HL-60 (cell line): Measurements from ENCODE around the gene MCM5.

ENCODE experiments used
- DNase-seq, 2 experiments: peaks; one replicate each; pipeline ENCODE4 v3.0.0-alpha.2; 2010 to 2020; ENCODE audit warnings: low read depth in 1 of 2, low spot score in 1 of 2
- H3K27ac ChIP-seq: fragments of 250-450 bp; sonication (Bioruptor Pico); replicated peaks from 2 replicates; pipeline ENCODE4 v1.5.1; 2020; ENCODE audit warnings: mild to moderate bottlenecking, moderate library complexity
- H3K27me3 ChIP-seq: fragments of 250-450 bp; sonication (Bioruptor Pico); 2 replicates; pipeline ENCODE4 v1.5.1; 2021; ENCODE audit warnings: mild to moderate bottlenecking, moderate library complexity; ENCODE audit not compliant: insufficient read depth, poor library complexity, severe bottlenecking
- H3K4me3 ChIP-seq: replicated peaks from 2 replicates; pipeline ENCODE4 v1.5.1; 2011; ENCODE audit warnings: mild to moderate bottlenecking, control low read depth, low read length; ENCODE audit not compliant: insufficient read depth
- CTCF ChIP-seq: IDR thresholded peaks from one replicate; pipeline ENCODE4 v1.5.1; 2011; ENCODE audit warnings: low read length, control low read depth, inconsistent platforms; ENCODE audit not compliant: insufficient read depth
- GABPA ChIP-seq: IDR thresholded peaks from 2 replicates; pipeline ENCODE4 v1.6.1; 2012; ENCODE audit warnings: low read depth
- POLR2AphosphoS5 ChIP-seq: IDR thresholded peaks from 2 replicates; pipeline ENCODE4 v1.6.1; 2012; ENCODE audit warnings: low read depth
- REST ChIP-seq: IDR thresholded peaks from 2 replicates; pipeline ENCODE4 v1.6.1; 2012; ENCODE audit warnings: low read depth; ENCODE audit not compliant: insufficient replicate concordance
- SPI1 ChIP-seq: IDR thresholded peaks from 2 replicates; pipeline ENCODE4 v1.6.1; 2012; ENCODE audit warnings: low read depth, mild to moderate bottlenecking, borderline replicate concordance

The MCM5 gene

DNA sequence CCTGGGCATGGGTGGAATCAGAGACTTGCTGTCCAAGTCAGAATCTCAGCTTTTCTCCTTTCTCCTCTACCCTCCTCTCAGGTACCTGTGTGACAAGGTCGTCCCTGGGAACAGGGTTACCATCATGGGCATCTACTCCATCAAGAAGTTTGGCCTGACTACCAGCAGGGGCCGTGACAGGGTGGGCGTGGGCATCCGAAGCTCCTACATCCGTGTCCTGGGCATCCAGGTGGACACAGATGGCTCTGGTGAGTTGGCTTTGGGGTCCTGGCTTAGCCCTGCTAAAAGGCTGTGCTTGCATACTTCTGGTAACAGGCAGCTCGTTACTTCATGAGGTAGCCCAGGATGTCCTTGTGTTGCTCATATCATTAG is 10.7 kb downstream of the MCM5 start:
- no peak overlapping the region for H3K4me3 ChIP-seq
- peak overlapping the region; percentile 62 for H3K27ac ChIP-seq
- no peak for DNase-seq
- no peaks in the 10 kb centered on the region for H3K27me3 ChIP-seq
- TF ChIP-seq CTCF: no peak
- TF ChIP-seq GABPA: no peak
- no peak for TF ChIP-seq REST
- no peak for TF ChIP-seq POLR2AphosphoS5
- no peak for TF ChIP-seq SPI1

DNA sequence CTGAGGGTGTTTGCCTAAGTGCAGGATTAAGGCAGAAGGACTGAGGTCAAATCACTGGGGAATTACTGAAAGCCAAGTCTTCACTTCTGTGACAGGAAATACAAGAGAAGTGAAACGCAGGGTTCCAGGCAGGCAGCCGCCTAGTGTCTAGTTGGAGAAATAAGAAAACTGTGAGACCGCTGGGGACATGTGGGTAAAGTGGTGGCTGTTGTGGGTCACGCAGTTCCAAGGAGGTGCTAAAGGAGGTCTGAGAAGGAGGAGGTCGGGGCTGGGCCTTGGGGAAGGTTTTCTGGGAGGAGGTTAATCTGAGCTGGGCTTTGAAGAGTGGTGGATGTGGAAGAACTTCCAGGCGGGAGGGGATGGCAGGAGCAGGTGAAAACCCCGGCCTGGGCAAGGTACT is 11.2 kb downstream of the MCM5 start:
- Histone ChIP-seq H3K27ac (peak overlapping the region; percentile 62), H3K4me3 (no peak overlapping the region), H3K27me3 (no peaks in the 10 kb centered on the region)
- TF ChIP-seq GABPA (no peak), REST (no peak), SPI1 (no peak), POLR2AphosphoS5 (no peak), CTCF (no peak)
- DNase-seq: no peak

DNA sequence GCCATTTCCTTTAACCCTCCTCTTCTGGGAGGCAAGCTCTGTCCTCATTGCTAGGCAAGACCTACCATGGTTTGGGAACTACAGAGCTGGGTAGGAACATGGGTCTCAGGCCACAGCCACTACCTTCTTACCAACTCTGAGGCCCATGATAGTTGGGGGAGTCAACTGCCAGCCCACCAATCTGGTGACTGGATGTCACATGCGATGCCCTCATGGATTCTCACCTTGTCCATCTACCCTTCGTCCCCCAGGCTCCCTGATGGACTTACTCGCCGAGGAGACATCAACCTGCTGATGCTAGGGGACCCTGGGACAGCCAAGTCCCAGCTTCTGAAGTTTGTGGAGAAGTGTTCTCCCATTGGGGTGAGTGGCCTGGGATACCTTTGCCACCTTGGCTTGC is 13.7 kb downstream of the MCM5 start:
- no peaks in the 10 kb centered on the region for H3K27me3 ChIP-seq
- H3K4me3 ChIP-seq: no peak overlapping the region
- no peak overlapping the region for H3K27ac ChIP-seq
- no peak for DNase-seq
- TF ChIP-seq SPI1 (no peak), GABPA (no peak), CTCF (no peak), REST (no peak), POLR2AphosphoS5 (no peak)
